ENCODE results near the gene IRS1.

GRCh38 chr2:226780431-226780830 lies 19.2 kb downstream of the IRS1 start:
- TF ChIP-seq CTCF (IDR thresholded peaks at IDR 0.05) (no peak), POLR2A (IDR thresholded peaks at IDR 0.05) (no peak)
